Stimulated activated CD4-positive, alpha-beta T cell treated with anti-CD3 and anti-CD28 coated beads, Interleukin-1b, Interleukin-23, amount 100 ng/mL, for 24 hours (primary cell): ENCODE data around the gene CDH23.

Experiments
- DNase-seq, 4 experiments: peaks; one replicate each; pipeline ENCODE4 v3.0.0-alpha.2; 2020; ENCODE audit warnings: low read depth in 4 of 4, low spot score in 1 of 4

Gene CDH23

GRCh38 chr10:71635251-71635866 lies 238.6 kb downstream of the CDH23 start:
- DNase-seq = no peak

DNA sequence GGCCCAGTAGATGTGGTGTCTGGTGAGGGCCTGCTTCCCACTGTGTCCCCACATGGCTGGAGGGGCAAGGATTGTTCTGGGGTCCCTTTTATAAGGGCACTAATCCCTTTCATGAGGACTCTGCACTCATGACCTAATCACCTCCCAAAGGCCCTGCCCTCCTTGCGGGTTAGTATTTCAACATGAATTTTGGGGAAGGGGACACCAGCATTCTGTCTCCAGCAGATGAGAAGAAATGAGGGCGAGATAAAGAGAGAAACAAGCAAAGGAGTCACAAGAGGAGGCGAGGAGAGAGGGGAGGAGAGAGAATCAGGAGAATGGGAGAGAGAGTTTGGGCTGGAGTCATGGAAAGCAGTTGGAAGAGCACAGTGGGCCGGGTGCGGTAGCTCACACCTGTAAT lies 239.1 kb downstream of the CDH23 start:
- no peak for DNase-seq

GRCh38 chr10:71636588-71636987 lies 239.9 kb downstream of the CDH23 start:
- no peak for DNase-seq

DNA sequence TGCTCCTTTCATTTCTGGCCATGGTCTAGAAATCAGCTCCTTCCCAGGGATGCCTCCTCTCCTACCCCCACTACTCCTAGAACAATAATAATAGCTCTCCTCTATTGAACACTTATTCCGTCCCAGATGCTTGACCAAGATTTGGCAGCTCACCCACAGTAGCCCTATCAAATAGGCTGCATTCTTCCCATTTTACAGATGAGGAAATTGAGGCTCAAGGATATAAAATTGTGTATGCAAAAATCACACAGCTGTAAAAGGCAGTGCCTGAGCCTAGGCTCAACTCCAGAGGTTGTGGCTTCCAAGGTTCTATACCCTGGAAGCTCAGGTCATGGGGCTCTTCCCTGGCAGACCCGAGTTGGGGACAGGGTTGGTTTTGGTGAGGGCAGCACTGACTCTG lies 240.6 kb downstream of the CDH23 start:
- DNase-seq = no peak

DNA sequence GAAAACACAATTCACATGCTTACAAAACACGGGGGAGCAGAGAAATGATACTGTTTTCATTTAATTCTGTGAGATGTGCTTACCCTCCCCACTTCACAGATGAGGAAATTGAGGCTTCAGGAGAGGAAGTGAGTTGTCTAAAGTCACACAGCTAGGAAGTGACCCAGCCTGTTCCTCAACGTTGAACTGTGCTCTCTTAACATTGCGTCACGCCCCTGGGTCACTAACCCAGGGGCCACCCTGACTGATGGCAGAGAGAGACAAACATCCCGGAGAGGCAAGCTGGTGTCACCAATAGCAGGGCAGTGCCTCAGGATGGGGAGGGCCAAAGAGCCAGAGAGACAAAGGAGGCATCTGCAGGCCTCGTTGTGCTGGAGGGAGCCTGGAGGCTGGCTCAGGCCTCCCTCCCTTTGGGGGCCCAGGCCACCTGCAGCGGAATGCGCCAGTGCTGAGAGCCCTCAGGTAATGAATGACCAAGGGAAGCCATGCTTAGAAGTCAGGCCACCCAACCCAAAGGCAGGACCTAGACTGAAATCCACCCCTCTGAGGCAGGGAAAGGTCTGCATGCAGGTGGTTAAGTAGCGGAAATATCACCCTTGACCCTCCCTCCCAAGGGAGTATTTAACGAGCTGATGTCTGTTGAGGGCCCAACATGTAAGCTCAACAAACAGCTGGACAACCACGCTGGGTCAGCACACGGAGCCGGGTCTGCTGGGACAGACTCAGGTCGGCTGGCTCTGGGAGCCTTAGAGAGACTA lies 241.5 kb downstream of the CDH23 start:
- no peak for DNase-seq

DNA sequence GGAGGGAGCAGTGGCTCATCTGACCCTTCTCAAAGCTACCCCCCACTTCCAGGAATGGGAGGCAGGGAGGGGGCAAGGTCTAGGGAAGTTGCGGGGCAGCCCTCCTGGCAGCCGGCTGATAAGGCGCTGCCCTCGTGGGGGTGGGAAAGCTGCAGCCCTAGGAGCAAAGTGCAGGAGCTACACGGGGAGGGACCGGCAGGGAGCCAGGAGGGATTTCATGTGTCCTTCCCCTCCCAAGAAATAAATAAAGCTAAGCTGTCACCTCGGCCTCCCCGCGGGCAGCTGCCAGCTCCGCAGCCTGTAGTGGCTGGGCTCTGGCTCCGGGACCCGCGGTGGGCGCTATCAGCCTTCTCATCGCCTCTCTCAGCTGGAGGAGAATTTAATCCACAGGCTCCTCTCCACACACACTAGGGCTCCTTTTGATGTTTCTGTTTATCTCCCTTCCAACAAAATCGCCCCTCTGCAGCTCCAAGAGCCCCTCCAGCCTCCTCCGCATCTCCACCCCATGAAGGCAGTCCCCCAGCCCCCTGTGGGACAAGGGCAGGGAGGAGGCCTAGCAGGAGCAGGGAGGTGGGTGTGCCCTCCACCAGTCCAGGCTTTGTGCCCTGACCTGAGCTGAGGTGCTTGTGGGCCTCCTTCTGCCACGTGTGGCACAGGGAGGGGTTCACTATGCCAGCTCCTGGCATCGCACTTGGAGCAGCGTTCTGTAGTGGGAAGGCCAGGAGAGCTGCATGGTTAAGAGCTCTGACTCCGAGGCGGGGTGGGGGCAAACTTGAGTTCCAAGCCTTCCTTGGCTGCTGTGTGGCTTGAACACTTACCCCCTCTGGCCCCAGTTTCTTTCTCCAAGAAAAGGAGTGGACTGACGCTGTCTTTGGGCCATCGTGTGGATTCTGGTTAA lies 242.4 kb downstream of the CDH23 start:
- DNase-seq = no peak

DNA sequence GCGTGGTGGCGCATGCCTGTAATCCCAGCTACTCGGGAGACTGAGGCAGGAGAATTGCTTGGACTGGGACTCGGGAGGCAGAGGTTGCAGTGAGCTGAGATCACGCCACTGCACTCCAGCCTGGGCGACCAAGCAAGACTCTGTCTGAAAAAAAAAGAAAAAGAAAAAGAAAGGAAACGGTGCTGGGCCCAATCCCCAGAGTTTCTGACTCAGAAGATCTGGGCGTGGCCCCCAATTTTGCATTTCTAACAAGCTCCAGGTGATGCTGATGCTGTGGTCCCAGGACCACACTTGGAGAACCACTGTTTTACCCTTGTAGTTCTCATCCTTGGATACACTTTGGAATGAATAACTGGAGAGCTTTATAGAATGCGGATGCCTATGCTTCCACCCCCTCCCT lies 243.9 kb downstream of the CDH23 start:
- no peak for DNase-seq

GRCh38 chr10:71641449-71641848 lies 244.7 kb downstream of the CDH23 start:
- DNase-seq = no peak

DNA sequence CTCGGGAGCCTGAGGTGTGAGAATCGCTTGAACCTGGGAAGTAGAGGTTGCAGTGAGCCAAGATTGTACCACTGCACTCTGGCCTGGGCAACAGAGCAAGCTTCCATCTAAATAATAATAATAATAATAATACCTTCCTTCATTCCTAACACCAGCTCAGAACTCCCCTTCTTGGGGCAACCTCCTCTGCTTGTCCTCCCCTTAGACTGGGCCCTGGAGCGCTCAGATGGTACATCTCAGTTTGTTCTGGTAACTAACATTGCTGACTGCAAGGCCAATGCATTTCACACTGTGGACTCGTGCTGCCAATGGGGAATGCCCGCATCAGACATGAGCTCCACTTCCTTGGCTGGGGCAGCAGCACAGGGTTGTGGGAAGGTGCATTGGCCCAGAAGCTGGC lies 245.3 kb downstream of the CDH23 start:
- no peak for DNase-seq

GRCh38 chr10:71643904-71644303 lies 247.2 kb downstream of the CDH23 start:
- DNase-seq = no peak

GRCh38 chr10:71644307-71645180 lies 247.8 kb downstream of the CDH23 start:
- DNase-seq = no peak

GRCh38 chr10:71645185-71645584 lies 248.5 kb downstream of the CDH23 start:
- DNase-seq = no peak

DNA sequence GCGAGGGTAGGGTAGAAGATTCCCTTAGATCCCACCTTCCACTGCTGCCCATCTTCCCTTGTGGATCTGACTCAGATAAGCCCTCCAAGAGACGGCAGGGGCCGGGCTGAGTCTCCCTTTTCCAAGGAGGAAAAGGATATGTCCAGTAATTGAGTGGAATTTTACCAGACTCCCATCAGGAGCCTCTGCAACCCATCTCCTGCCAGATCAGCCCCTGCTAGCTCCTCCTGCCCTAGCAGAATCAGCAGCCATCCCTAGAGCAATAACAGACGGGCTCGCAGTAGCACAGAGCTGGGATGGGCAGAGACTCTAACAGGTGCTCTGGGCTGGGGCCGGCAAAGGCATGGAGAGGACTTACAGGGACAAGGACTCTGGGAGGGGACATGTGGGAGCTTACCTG lies 249.3 kb downstream of the CDH23 start:
- DNase-seq = no peak

- no peak for DNase-seq
Measured at GRCh38 chr10:71646592-71647292, 250.0 kb downstream of the CDH23 start.

DNA sequence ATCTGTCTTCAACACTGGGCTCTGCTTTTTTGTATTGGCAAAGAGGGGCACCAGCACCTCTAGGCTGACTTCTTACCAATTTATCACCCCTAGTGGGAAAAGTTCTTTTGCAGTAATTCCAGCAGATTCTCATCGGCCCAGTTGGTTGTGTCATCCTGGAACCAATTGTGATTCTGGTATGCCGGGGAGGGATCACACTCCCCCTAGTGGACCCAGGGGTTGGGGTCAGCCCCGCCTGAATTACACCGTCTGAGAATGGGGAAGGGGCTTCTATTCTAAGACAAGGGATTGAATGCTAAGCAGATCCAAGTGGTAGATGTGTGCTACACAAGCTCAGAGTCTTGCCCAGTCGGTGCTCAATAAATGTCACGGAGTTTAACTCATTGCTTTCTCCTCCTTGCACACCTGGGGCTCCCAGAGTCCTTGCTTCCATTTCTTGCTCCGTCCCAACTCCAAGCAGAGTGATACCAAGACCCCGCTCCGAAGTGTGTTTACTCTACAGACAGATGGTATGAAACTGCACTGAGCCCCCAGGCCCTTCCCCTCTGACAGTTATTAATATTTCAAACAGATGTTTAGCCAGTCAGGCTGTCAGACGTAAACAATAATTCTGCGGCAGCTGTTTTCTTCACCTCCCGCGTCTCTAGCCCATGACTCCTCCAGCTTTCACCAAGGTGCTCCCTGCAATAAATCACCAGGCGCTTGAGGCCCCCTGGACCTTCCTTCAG lies 251.0 kb downstream of the CDH23 start:
- DNase-seq = no peak

DNA sequence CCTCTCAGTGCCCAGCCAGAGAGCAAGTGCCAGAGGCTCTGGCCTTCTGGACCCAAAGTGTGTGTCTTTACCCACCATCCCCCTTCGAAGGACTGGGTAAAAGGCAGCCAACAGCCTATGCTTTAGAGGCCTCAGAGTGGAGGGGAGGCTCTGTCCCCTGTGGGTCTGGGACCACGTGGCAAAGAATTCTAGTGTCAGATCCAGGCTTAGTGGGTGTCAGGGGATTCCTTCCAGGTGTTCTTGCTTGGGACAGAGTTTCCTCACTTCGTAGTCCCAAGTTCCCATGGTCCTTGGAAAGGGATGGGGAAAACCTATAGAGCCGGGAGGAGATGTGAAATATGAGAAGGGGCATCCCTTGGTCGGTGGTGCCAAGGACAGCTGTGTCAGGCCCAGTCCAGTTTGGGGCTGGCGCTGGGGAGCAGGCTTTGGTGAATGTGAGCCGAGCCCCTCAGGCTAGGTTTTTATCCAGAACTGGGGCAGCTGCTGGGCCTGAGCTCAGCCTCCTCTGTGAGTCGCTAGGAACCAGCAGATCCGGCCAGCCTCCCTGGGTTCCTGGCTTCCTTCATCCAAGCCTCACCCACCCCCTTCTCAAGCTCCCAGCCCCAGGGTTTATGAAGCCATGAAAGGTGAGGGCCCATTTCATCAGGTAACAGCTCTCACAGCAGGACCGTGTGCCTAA lies 251.7 kb downstream of the CDH23 start:
- DNase-seq = no peak

DNA sequence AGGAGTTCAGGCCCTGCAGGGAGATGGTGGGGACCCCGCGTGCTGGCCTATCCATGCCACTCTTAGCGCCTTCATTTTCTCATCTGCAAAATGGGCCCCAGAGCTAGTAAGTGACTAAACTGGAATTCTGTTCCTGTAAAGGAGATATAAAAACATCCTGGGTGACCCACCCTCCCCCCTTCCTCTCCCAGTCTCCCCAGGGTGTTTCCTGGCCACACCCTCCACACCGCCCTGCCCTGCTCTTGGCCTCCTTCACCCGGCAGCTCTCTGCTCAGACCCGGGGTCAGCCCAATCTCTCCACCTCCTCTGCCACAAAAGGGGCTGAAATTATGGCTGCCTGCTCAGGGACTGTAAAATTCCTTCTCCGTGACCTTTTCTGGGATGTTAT lies 252.2 kb downstream of the CDH23 start:
- no peak for DNase-seq

- DNase-seq = no peak
Measured at GRCh38 chr10:71649631-71650030, 252.9 kb downstream of the CDH23 start.

- DNase-seq = no peak
Measured at GRCh38 chr10:71650397-71650796, 253.7 kb downstream of the CDH23 start.
